H1 (cell line): ENCODE measurements around the gene RAMP3.

Experiments used
- BRCA1 ChIP-seq: IDR thresholded peaks from 2 replicates; pipeline ENCODE4 v1.6.1; 2012; ENCODE audit warnings: low read depth, low read length, improper control_type of control experiment
- CREB1 ChIP-seq: IDR thresholded peaks from 2 replicates; pipeline ENCODE4 v1.6.1; 2012; ENCODE audit warnings: inconsistent platforms
- CTCF ChIP-seq, 3 experiments: IDR thresholded peaks; 1 replicate in 2 of 3; 2 replicates in 1 of 3; pipeline versions ENCODE4 v1.5.1 to v1.6.1; 2011; ENCODE audit warnings: low read length in 3 of 3, mild to moderate bottlenecking in 3 of 3, inconsistent platforms in 2 of 3, low read depth in 1 of 3, moderate library complexity in 1 of 3; ENCODE audit not compliant: insufficient read depth in 1 of 3; ENCODE audit errors: control extremely low read depth in 1 of 3
- EP300 ChIP-seq, 2 experiments: IDR thresholded peaks; 1 replicate in 1 of 2; 2 replicates in 1 of 2; pipeline ENCODE4 v1.6.1; 2011 to 2012; ENCODE audit warnings: low read depth in 2 of 2, low read length in 2 of 2, mild to moderate bottlenecking in 2 of 2, borderline replicate concordance in 1 of 2, inconsistent platforms in 1 of 2, moderate library complexity in 1 of 2
- POLR2A ChIP-seq, 2 experiments: IDR thresholded peaks; 1 replicate in 1 of 2; 2 replicates in 1 of 2; pipeline ENCODE4 v1.6.1; 2011; ENCODE audit warnings: low read depth in 2 of 2, low read length in 2 of 2, mild to moderate bottlenecking in 2 of 2; ENCODE audit errors: control extremely low read depth in 1 of 2

- TF ChIP-seq CREB1 (no peak), BRCA1 (no peak), EP300 (IDR thresholded peaks at IDR 0.05; ENCODE audit: borderline replicate concordance in 1 of 2, low read depth in 2 of 2, low read length in 2 of 2) (no peak), CTCF (IDR thresholded peaks at IDR 0.05; ENCODE audit: control extremely low read depth in 1 of 3, insufficient read depth in 1 of 3, low read depth in 1 of 3, low read length in 3 of 3) (no peak), POLR2A (IDR thresholded peaks at IDR 0.05; ENCODE audit: control extremely low read depth in 1 of 2, low read depth in 2 of 2, low read length in 2 of 2) (no peak)
These were observed 24.8 kb upstream of the RAMP3 start for GRCh38 chr7:45132708-45133320.
